HepG2 (cell line): ENCODE measurements around the gene RUNDC1. TPM values are rescaled to one million over a fixed set of nuclear protein-coding genes. Genes with fewer than 3 reads are reported as not detected.

ENCODE experiments used
- ATAC-seq: fragments of 200-7000 bp; cut with Tn5 transposase; 3 replicates; pipeline ENCODE4 v1.9.1; 2020; ENCODE audit warnings: mild to moderate bottlenecking, moderate library complexity
- BruUV-seq: library from RNA; stranded (reverse); fragments of 400-500 nt; replicated peaks from 2 replicates; lab custom pipeline; 2021; lab: Mats Ljungman, UMichigan
- CTCF ChIA-PET: fragments of 300-600 bp; formaldehyde crosslinking; extraction: SDS; loops from one replicate; lab custom pipeline; 2021; ENCODE audit warnings: low total read pairs, inconsistent platforms, low intra/inter-chr PET ratio; lab: Yijun Ruan, JAX
- POLR2A ChIA-PET: fragments of 350-600 bp; sonication (Branson Sonifier 250); formaldehyde crosslinking; loops from one replicate; lab custom pipeline; 2020; ENCODE audit warnings: antibody characterized with exemption, inconsistent platforms; lab: Yijun Ruan, JAX
- DNase-seq: peaks from one replicate; pipeline ENCODE4 v3.0.0-alpha.2; 2015; ENCODE audit warnings: low spot score
- FAIRE-seq: peaks from 3 replicates; lab custom pipeline; 2011; peaks lifted over from hg19 to GRCh38; lab: Jason Lieb, UNC
- H2AFZ ChIP-seq: one replicate; pipeline ENCODE4 v1.6.1; 2011; ENCODE audit warnings: low read length, inconsistent platforms
- H3K27ac ChIP-seq: fragments of 300-600 bp; 3 replicates; pipeline ENCODE4 v1.8.0; 2011; ENCODE audit warnings: mixed run types, mild to moderate bottlenecking, mixed read lengths, low read length, inconsistent platforms; ENCODE audit not compliant: insufficient read depth; ENCODE audit errors: extremely low read length
- H3K27me3 ChIP-seq, 2 experiments: fragments of 200-600 bp in 1 of 2; 2 replicates in 1 of 2; 3 replicates in 1 of 2; pipeline versions ENCODE4 v1.6.0 to v1.8.0; 2011; ENCODE audit warnings: low read length in 2 of 2, mild to moderate bottlenecking in 2 of 2, moderate library complexity in 2 of 2, inconsistent platforms in 1 of 2; ENCODE audit not compliant: insufficient read depth in 2 of 2, control insufficient read depth in 1 of 2
- H3K36me3 ChIP-seq, 2 experiments: fragments of 200-600 bp in 1 of 2; replicated peaks in 1 of 2; 2 replicates in 1 of 2; 3 replicates in 1 of 2; pipeline versions ENCODE4 v1.5.1 to v1.8.0; 2011; ENCODE audit warnings: low read length in 2 of 2, inconsistent platforms in 1 of 2; ENCODE audit not compliant: insufficient read depth in 2 of 2, control insufficient read depth in 1 of 2
- H3K4me1 ChIP-seq: 2 replicates; pipeline ENCODE4 v1.5.1; 2012; ENCODE audit warnings: low read length, inconsistent platforms; ENCODE audit not compliant: insufficient read depth
- H3K4me2 ChIP-seq: 2 replicates; pipeline ENCODE4 v1.6.0; 2011; ENCODE audit warnings: low read depth, low read length, inconsistent platforms
- H3K4me3 ChIP-seq, 3 experiments: fragments of 200-600 bp in 1 of 3; sonication (generic), shearing (Covaris generic) in 1 of 3; replicated peaks in 1 of 3; 2 replicates each; pipeline ENCODE4 v1.5.1; 2011 to 2016; ENCODE audit warnings: low read length in 3 of 3, inconsistent platforms in 2 of 3, low read depth in 2 of 3, mild to moderate bottlenecking in 2 of 3, control low read depth in 1 of 3, mixed read lengths in 1 of 3; ENCODE audit not compliant: insufficient read depth in 1 of 3
- H3K79me2 ChIP-seq: one replicate; pipeline ENCODE4 v1.6.1; 2011; ENCODE audit warnings: low read length, inconsistent platforms; ENCODE audit not compliant: insufficient read depth
- H3K9ac ChIP-seq: 2 replicates; pipeline ENCODE4 v1.6.0; 2011; ENCODE audit warnings: mild to moderate bottlenecking, low read depth, low read length, inconsistent platforms; ENCODE audit not compliant: insufficient read depth
- H3K9me3 ChIP-seq: 2 replicates; pipeline ENCODE4 v1.5.1; 2012; ENCODE audit warnings: mild to moderate bottlenecking, low read length
- H4K20me1 ChIP-seq: 2 replicates; pipeline ENCODE4 v1.6.0; 2011; ENCODE audit warnings: inconsistent platforms, mild to moderate bottlenecking, low read length, moderate library complexity; ENCODE audit not compliant: insufficient read depth
- FOXC1 ChIP-seq: sonication (generic); formaldehyde crosslinking; IDR thresholded peaks from 2 replicates; pipeline ENCODE4 v1.8.0; 2022; ENCODE audit warnings: mild to moderate bottlenecking, missing genetic modification reagents, borderline replicate concordance
- ISX ChIP-seq: sonication (generic); formaldehyde crosslinking; conservative IDR thresholded peaks from 2 replicates; pipeline ENCODE4 v1.5.0; 2020; ENCODE audit warnings: missing genetic modification reagents
- JUND ChIP-seq: sonication (generic); formaldehyde crosslinking; IDR thresholded peaks from 2 replicates; pipeline ENCODE4 v1.8.0; 2022; ENCODE audit warnings: mild to moderate bottlenecking, missing genetic modification reagents
- KLF16 ChIP-seq, 2 experiments: sonication (generic) in 1 of 2; formaldehyde crosslinking in 1 of 2; IDR thresholded peaks; 2 replicates each; pipeline versions ENCODE4 v1.6.1 to v1.8.0; 2016 to 2023; ENCODE audit warnings: missing genetic modification reagents in 2 of 2, missing compliant biosample characterization in 1 of 2
- MTF2 ChIP-seq: sonication (generic); formaldehyde crosslinking; IDR thresholded peaks from 2 replicates; pipeline ENCODE4 v1.5.0; 2020; ENCODE audit warnings: missing genetic modification reagents, borderline replicate concordance
- REXO4 ChIP-seq: sonication (generic); formaldehyde crosslinking; IDR thresholded peaks from 2 replicates; pipeline ENCODE4 v1.8.0; 2022; ENCODE audit warnings: missing genetic modification reagents, mild to moderate bottlenecking, borderline replicate concordance
- SMAD1 ChIP-seq: sonication (generic); formaldehyde crosslinking; IDR thresholded peaks from 2 replicates; pipeline ENCODE4 v1.4.0; 2020; ENCODE audit warnings: missing genetic modification reagents, low read depth, mild to moderate bottlenecking, borderline replicate concordance
- ZNF234 ChIP-seq: sonication (generic); formaldehyde crosslinking; conservative IDR thresholded peaks from 2 replicates; pipeline ENCODE4 v1.5.1; 2020; ENCODE audit warnings: mild to moderate bottlenecking, missing genetic modification reagents
- ZNF737 ChIP-seq: sonication (generic); formaldehyde crosslinking; IDR thresholded peaks from 2 replicates; pipeline ENCODE4 v1.5.0; 2020; ENCODE audit warnings: missing genetic modification reagents, mild to moderate bottlenecking, borderline replicate concordance
- ZSCAN30 ChIP-seq: sonication (generic); formaldehyde crosslinking; IDR thresholded peaks from 2 replicates; pipeline ENCODE4 v1.5.0; 2020; ENCODE audit warnings: mild to moderate bottlenecking, missing genetic modification reagents
- WGBS: methylation state at CpG from one replicate; pipeline ENCODE4 v1.1.6; 2017; ENCODE audit warnings: low lambda C conversion rate; 5-methylcytosine and 5-hydroxymethylcytosine counted together
- in situ Hi-C: cut with HindIII; loops from 2 replicates; pipeline ENCODE4 v1.10.0; 2017; ENCODE audit warnings: low pct_unique_long_range_greater_than_20kb; ENCODE audit not compliant: extremely low pct_ligation_motif_present
- intact Hi-C: fragments of 100-400 bp; cut with micrococcal nuclease; formaldehyde crosslinking; loops from one replicate; pipeline ENCODE4 v1.10.0; 2022; ENCODE audit not compliant: unreplicated experiment
- polyA plus RNA-seq, 8 experiments: library from polyadenylated mRNA; depleted of rRNA in 3 of 8; stranded (reverse) in 7 of 8; unstranded in 1 of 8; fragments of >200 nt; fragmentation: Illumina TruSeq in 4 of 8; extraction: Trizol in 4 of 8; gene quantifications; 2 replicates each; pipeline versions ENCODE4 v1.2.1 to v1.2.3, GENCODE V29; 2011 to 2016; ENCODE audit warnings: low read depth in 4 of 8, missing spikeins in 1 of 8, mixed read lengths in 1 of 8; ENCODE audit not compliant: insufficient read depth in 1 of 8
- total RNA-seq, 5 experiments: library from RNA; depleted of rRNA; stranded (reverse); fragments of >200 nt; fragmentation: Illumina TruSeq; extraction: Trizol; gene quantifications; 2 replicates each; pipeline ENCODE4 v1.2.3, GENCODE V29; 2016; ENCODE audit warnings: low read depth in 1 of 5
- TF ChIP-seq, protein P1 (sequence below): sonication (generic); formaldehyde crosslinking; IDR thresholded peaks from 2 replicates; pipeline ENCODE4 v1.5.0; 2020; ENCODE audit warnings: missing genetic modification reagents
- TF ChIP-seq, protein P2 (sequence below): sonication (generic); formaldehyde crosslinking; IDR thresholded peaks from 2 replicates; pipeline ENCODE4 v1.4.0; 2020; ENCODE audit warnings: missing genetic modification reagents
- TF ChIP-seq, protein P3 (sequence below): sonication (generic); formaldehyde crosslinking; IDR thresholded peaks from 2 replicates; pipeline ENCODE4 v1.5.1; 2020; ENCODE audit warnings: mild to moderate bottlenecking, moderate library complexity, missing genetic modification reagents
- TF ChIP-seq, protein P4 (sequence below): IDR thresholded peaks from 2 replicates; pipeline ENCODE4 v1.6.1; 2016; ENCODE audit warnings: mild to moderate bottlenecking, missing biosample characterization, missing genetic modification reagents
- TF ChIP-seq, protein P5 (sequence below): sonication (generic); formaldehyde crosslinking; conservative IDR thresholded peaks from 2 replicates; pipeline ENCODE4 v1.8.0; 2022; ENCODE audit warnings: mild to moderate bottlenecking, moderate library complexity, missing genetic modification reagents

Gene RUNDC1
- total and polyA plus RNA-seq, 2 of the 13 experiments (the other 11 are each of a cell fraction or from before 2014, with no cell fraction given) = 10.3 to 11.4 TPM

DNA sequence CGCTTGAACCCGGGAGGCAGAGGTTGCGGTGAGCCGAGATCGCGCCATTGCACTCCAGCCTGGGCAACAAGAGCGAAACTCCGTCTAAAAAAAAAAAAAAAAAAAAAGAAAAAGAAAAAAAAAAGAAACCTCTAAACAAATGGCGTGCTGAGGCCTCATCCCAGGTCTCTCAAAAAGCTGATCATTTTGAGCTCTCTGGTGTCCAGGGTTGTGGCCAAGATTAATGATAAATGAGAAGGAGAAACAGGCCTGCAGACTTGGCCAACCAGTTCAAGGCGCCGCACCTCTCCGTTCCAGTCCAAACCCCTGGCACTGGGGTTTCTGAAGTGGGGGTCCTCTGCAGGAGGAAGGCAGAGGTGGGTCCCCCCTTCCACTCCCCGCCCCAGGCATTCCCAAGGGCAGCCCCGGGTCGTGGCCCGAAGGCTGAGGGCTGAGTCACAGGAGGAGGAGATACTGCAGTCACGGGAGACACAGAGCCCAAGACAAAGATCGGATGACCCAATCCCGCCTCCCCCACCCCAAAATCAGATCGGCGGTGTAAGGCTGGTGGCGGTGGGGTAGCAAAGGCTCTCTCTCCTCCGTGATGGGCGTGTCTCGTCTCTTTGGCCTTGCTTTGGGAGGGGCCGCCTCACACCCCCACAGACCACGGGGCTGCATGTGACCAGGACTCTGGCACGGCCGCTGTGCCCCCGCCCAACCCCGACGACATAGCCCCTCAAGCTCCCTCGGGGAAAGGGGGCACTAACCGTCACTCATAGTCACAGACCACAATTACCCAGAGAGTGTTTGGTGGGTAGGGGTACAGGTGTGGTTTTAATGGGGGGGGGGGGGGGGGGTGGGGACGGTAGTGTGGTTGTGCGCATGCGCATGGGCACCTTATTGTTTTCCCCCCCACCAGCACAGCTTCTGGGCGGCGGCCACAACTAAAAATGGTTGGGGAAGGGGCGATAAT is 40.7 kb downstream of the RUNDC1 start:
- Histone ChIP-seq H3K9ac (peak overlapping the region; percentile 94), H2AFZ (no peak overlapping the region), H3K79me2 (peaks cover 26% of the 10 kb centered on the region), H3K4me3 (peak overlapping the region; percentile 96 to 100 (median 100)), H3K9me3 (no peaks in the 10 kb centered on the region), H4K20me1 (no peaks in the 10 kb centered on the region), H3K36me3 (peaks cover 15 to 36% of the 10 kb centered on the region in 2 experiments), H3K4me1 (peaks cover 44% of the 10 kb centered on the region), H3K27ac (peak overlapping the region; percentile 70), H3K4me2 (peak overlapping the region; percentile 80), H3K27me3 (no peaks in the 10 kb centered on the region; a peak in 1 of 5 replicates)
- BruUV-seq = TSS peak; percentile 42
- in situ Hi-C loops (no loop called here), intact Hi-C loops (loop anchor here (1.0 to 5.0 kb wide), 3 partner anchors 11 to 311 kb away; partner anchors contain the start of gene TMEM106A)
- peak; percentile 63 for DNase-seq
- no peak for FAIRE-seq
- ATAC-seq = peak; percentile 42
- 31% methylated on average over 32 of the region's 40 CpGs for WGBS
- ChIA-PET POLR2A (interaction anchor here (0.6 to 4.5 kb wide), 12 partner anchors 10 to 295 kb away, joined by 3 to 55 read pairs (median 9); partner anchors contain the start of genes NBR1, RPL27 and TMEM106A), CTCF (no interaction called here)
- TF ChIP-seq KLF16 (CRISPR knock-in tag; IDR thresholded peaks at IDR 0.05) (peak in 1 of 2 experiments; percentile 69; a peak in 1 of 4 replicates), ZNF737 (CRISPR knock-in tag) (0 out of 2 replicates have a peak, but pooled peaks have one; percentile 48), FOXC1 (0 out of 2 replicates have a peak, but pooled peaks have one; percentile 60), JUND (0 out of 2 replicates have a peak, but pooled peaks have one; percentile 44), MTF2 (CRISPR knock-in tag) (peak; percentile 72; the same call in 1 of the 2 replicates), REXO4 (CRISPR knock-in tag) (no peak), ZNF234 (CRISPR knock-in tag) (no peak), SMAD1 (no peak), ISX (CRISPR knock-in tag) (0 out of 2 replicates have a peak, but pooled peaks have one; percentile 3), ZSCAN30 (CRISPR knock-in tag) (no peak)
- TF ChIP-seq, protein P1, sequence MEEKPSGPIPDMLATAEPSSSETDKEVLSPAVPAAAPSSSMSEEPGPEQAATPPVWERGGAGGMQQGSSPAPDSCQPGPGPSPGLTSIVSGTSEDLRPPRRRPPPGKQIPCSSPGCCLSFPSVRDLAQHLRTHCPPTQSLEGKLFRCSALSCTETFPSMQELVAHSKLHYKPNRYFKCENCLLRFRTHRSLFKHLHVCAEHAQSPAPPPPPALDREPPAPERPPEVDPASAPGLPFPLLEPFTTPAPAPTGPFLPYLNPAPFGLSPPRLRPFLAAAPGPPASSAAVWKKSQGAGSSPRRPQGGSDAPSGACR (CRISPR knock-in tag) = peak; percentile 85
- TF ChIP-seq, protein P2, sequence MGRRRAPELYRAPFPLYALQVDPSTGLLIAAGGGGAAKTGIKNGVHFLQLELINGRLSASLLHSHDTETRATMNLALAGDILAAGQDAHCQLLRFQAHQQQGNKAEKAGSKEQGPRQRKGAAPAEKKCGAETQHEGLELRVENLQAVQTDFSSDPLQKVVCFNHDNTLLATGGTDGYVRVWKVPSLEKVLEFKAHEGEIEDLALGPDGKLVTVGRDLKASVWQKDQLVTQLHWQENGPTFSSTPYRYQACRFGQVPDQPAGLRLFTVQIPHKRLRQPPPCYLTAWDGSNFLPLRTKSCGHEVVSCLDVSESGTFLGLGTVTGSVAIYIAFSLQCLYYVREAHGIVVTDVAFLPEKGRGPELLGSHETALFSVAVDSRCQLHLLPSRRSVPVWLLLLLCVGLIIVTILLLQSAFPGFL (CRISPR knock-in tag) = no peak
- TF ChIP-seq, protein P3, sequence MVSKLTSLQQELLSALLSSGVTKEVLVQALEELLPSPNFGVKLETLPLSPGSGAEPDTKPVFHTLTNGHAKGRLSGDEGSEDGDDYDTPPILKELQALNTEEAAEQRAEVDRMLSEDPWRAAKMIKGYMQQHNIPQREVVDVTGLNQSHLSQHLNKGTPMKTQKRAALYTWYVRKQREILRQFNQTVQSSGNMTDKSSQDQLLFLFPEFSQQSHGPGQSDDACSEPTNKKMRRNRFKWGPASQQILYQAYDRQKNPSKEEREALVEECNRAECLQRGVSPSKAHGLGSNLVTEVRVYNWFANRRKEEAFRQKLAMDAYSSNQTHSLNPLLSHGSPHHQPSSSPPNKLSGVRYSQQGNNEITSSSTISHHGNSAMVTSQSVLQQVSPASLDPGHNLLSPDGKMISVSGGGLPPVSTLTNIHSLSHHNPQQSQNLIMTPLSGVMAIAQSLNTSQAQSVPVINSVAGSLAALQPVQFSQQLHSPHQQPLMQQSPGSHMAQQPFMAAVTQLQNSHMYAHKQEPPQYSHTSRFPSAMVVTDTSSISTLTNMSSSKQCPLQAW (CRISPR knock-in tag) = peak; percentile 72; the same call in 1 of the 2 replicates
- TF ChIP-seq, protein P4, sequence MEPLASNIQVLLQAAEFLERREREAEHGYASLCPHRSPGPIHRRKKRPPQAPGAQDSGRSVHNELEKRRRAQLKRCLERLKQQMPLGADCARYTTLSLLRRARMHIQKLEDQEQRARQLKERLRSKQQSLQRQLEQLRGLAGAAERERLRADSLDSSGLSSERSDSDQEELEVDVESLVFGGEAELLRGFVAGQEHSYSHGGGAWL (CRISPR knock-in tag) = 0 out of 2 replicates have a peak, but pooled peaks have one; percentile 28
- TF ChIP-seq, protein P5, sequence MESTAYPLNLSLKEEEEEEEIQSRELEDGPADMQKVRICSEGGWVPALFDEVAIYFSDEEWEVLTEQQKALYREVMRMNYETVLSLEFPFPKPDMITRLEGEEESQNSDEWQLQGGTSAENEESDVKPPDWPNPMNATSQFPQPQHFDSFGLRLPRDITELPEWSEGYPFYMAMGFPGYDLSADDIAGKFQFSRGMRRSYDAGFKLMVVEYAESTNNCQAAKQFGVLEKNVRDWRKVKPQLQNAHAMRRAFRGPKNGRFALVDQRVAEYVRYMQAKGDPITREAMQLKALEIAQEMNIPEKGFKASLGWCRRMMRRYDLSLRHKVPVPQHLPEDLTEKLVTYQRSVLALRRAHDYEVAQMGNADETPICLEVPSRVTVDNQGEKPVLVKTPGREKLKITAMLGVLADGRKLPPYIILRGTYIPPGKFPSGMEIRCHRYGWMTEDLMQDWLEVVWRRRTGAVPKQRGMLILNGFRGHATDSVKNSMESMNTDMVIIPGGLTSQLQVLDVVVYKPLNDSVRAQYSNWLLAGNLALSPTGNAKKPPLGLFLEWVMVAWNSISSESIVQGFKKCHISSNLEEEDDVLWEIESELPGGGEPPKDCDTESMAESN = peak; percentile 66
